Neuronal stem cell (in vitro differentiated cells): ENCODE data around the gene KIF26A.
A peak's percentile ranks its signal among the peaks of the same experiment; 100 is the strongest.

ENCODE experiments used
- DNase-seq: peaks from one replicate; pipeline ENCODE4 v3.0.0-alpha.2; 2013; ENCODE audit warnings: low spot score
- H2AFZ ChIP-seq: one replicate; pipeline ENCODE4 v1.6.1; 2013; ENCODE audit warnings: mild to moderate bottlenecking, low read length, inconsistent platforms
- H2AK5ac ChIP-seq: 2 replicates; pipeline ENCODE4 v1.6.1; 2013; ENCODE audit warnings: low read depth, mild to moderate bottlenecking, inconsistent platforms, low read length, moderate library complexity, mixed read lengths
- H2BK120ac ChIP-seq: 2 replicates; pipeline ENCODE4 v1.6.1; 2013; ENCODE audit warnings: low read depth, mild to moderate bottlenecking, inconsistent platforms, low read length, moderate library complexity, mixed read lengths
- H2BK12ac ChIP-seq: one replicate; pipeline ENCODE4 v1.6.1; 2013; ENCODE audit warnings: low read length, inconsistent platforms
- H2BK15ac ChIP-seq: 2 replicates; pipeline ENCODE4 v1.6.1; 2013; ENCODE audit warnings: mild to moderate bottlenecking, low read length, inconsistent platforms, mixed read lengths
- H2BK5ac ChIP-seq: one replicate; pipeline ENCODE4 v1.6.1; 2013; ENCODE audit warnings: inconsistent platforms, mild to moderate bottlenecking, low read length, moderate library complexity
- H3K14ac ChIP-seq: one replicate; pipeline ENCODE4 v1.6.1; 2013; ENCODE audit warnings: low read length, inconsistent platforms
- H3K18ac ChIP-seq: 2 replicates; pipeline ENCODE4 v1.6.1; 2013; ENCODE audit warnings: low read length, inconsistent platforms
- H3K23ac ChIP-seq: 2 replicates; pipeline ENCODE4 v1.6.1; 2013; ENCODE audit warnings: low read depth, mild to moderate bottlenecking, mixed read lengths, low read length, inconsistent platforms; ENCODE audit not compliant: poor library complexity
- H3K27ac ChIP-seq: replicated peaks from 3 replicates; pipeline ENCODE4 v1.5.1; 2013; ENCODE audit warnings: low read length, inconsistent platforms
- H3K27me3 ChIP-seq, 3 experiments: 2 replicates each; pipeline ENCODE4 v1.6.1; 2013; ENCODE audit warnings: low read length in 3 of 3, mild to moderate bottlenecking in 2 of 3, inconsistent platforms in 1 of 3, low read depth in 1 of 3, mixed read lengths in 1 of 3, moderate library complexity in 1 of 3; ENCODE audit not compliant: control insufficient read depth in 3 of 3, insufficient read depth in 3 of 3
- H3K36me3 ChIP-seq, 2 donors: replicated peaks in 1 of 2; 2 replicates each; pipeline ENCODE4 v1.6.1; 2013; ENCODE audit warnings: low read length in 2 of 2; ENCODE audit not compliant: control insufficient read depth in 2 of 2, insufficient read depth in 2 of 2
- H3K4ac ChIP-seq: 2 replicates; pipeline ENCODE4 v1.6.1; 2013; ENCODE audit warnings: inconsistent platforms, mild to moderate bottlenecking, low read length, moderate library complexity
- H3K4me1 ChIP-seq, 2 donors: 1 replicate in 1 of 2; 2 replicates in 1 of 2; pipeline ENCODE4 v1.6.1; 2013; ENCODE audit warnings: low read length in 2 of 2, low read depth in 1 of 2; ENCODE audit not compliant: control insufficient read depth in 2 of 2, insufficient read depth in 1 of 2
- H3K4me2 ChIP-seq: one replicate; pipeline ENCODE4 v1.6.1; 2013; ENCODE audit warnings: mild to moderate bottlenecking, low read length, inconsistent platforms; ENCODE audit not compliant: insufficient read depth, poor library complexity, severe bottlenecking
- H3K4me3 ChIP-seq, 2 donors: 2 replicates each; pipeline ENCODE4 v1.5.1; 2013; ENCODE audit warnings: low read length in 2 of 2, mild to moderate bottlenecking in 2 of 2, inconsistent platforms in 1 of 2, moderate library complexity in 1 of 2
- H3K79me1 ChIP-seq: one replicate; pipeline ENCODE4 v1.6.1; 2013; ENCODE audit warnings: low read depth, mild to moderate bottlenecking, inconsistent platforms, low read length, moderate library complexity
- H3K9ac ChIP-seq: one replicate; pipeline ENCODE4 v1.6.1; 2013; ENCODE audit warnings: mild to moderate bottlenecking, low read depth, low read length, inconsistent platforms; ENCODE audit not compliant: poor library complexity
- H3K9me3 ChIP-seq, 2 donors: replicated peaks in 1 of 2; 2 replicates each; pipeline versions ENCODE3 to v1.6.1; 2013; ENCODE audit warnings: low read length in 2 of 2, mild to moderate bottlenecking in 2 of 2, inconsistent platforms in 1 of 2, low read depth in 1 of 2, mixed read lengths in 1 of 2, moderate library complexity in 1 of 2; ENCODE audit not compliant: control insufficient read depth in 2 of 2, insufficient read depth in 1 of 2
- H4K8ac ChIP-seq: one replicate; pipeline ENCODE4 v1.6.1; 2013; ENCODE audit warnings: low read depth, mild to moderate bottlenecking, inconsistent platforms, low read length, moderate library complexity
- H4K91ac ChIP-seq: one replicate; pipeline ENCODE4 v1.6.1; 2013; ENCODE audit warnings: low read length, low read depth, mild to moderate bottlenecking, inconsistent platforms; ENCODE audit not compliant: poor library complexity
- WGBS, 2 donors: extraction: QIAGEN DNeasy Blood & Tissue Kit; methylation state at CpG; one replicate each; pipeline ENCODE4 v1.1.7; 2013; ENCODE audit warnings: missing lambda C conversion rate in 2 of 2, mixed read lengths in 1 of 2; ENCODE audit not compliant: insufficient read length in 2 of 2, insufficient replicate concordance in 1 of 2; ENCODE audit errors: extremely low coverage in 2 of 2; 5-methylcytosine and 5-hydroxymethylcytosine counted together

KIF26A gene

GRCh38 chr14:104144911-104145825, 6.8 kb downstream of the KIF26A start:
- Histone ChIP-seq H2AFZ (no peak overlapping the region), H3K18ac (peak overlapping the region; percentile 70), H4K91ac (no peak overlapping the region), H3K79me1 (peaks cover 37% of the 10 kb centered on the region), H3K4me2 (no peak overlapping the region), H3K36me3 (peaks cover 0 to 2% of the 10 kb centered on the region in 2 donors), H2BK12ac (no peak overlapping the region), H4K8ac (no peak overlapping the region), H3K27ac (no peak overlapping the region), H3K27me3 (no peaks in the 10 kb centered on the region), H3K23ac (peak overlapping the region; percentile 55), H3K4me3 (no peak overlapping the region), H3K14ac (peak overlapping the region; percentile 63), H3K4ac (no peak overlapping the region), H2AK5ac (peak overlapping the region; percentile 88), H3K4me1 (peaks cover 36 to 47% of the 10 kb centered on the region in 2 donors), H2BK15ac (peak overlapping the region; percentile 64), H3K9me3 (no peaks in the 10 kb centered on the region), H2BK120ac (no peak overlapping the region), H3K9ac (no peak overlapping the region), H2BK5ac (peak overlapping the region; percentile 53)
- no peak for DNase-seq
- WGBS, 2 donors: no CpG with 5 or more reads among the region's 37 CpGs

DNA sequence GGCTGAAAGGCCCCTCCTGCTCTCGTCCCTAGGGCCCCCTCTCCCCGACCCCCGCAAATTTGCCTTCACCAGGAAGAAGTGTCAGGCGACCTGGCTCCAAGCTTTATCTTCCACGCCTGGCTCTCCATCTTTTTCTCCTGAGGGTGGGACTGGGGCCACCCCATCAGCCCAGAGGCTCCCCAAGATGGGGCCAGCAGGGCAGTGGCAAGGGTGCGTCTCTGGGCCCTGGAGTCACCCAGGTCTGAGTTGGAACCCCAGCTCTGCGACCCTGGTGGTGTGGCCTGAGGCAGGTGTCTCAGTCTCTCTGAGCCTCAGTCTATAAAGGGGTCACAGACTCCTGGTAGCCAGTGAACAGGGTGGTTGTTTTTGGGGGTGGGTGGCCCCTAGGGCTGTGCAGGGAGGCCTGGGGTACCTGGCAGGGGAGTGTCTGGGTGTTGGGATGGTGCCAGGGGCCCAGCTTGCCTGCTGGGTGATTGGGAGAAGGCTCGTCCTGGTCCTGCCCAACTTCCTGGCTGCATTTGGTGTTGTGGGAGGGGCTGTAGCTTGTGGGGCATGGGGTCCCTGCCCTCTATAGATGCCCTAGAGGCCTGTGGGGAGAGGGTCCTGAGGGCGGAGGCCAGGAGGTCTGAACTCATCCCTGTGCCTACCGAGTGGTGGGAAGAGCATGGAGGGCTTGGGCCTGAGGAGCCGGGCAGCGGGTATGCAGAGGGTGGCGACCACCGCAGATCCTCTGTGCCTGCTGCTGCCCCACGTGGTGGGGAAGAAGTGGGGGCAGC, 7.6 kb downstream of the KIF26A start:
- no peak overlapping the region for H4K91ac ChIP-seq
- no peak for DNase-seq
- peaks cover 39% of the 10 kb centered on the region for H3K79me1 ChIP-seq
- H4K8ac ChIP-seq: no peak overlapping the region
- H3K18ac ChIP-seq: peak overlapping the region; percentile 48
- H3K9me3 ChIP-seq: no peaks in the 10 kb centered on the region
- no peak overlapping the region for H2AFZ ChIP-seq
- no peak overlapping the region for H3K14ac ChIP-seq
- H3K4me3 ChIP-seq: no peak overlapping the region
- peaks cover 33 to 47% of the 10 kb centered on the region in 2 donors for H3K4me1 ChIP-seq
- H2AK5ac ChIP-seq: peak overlapping the region; percentile 88
- no peak overlapping the region for H2BK12ac ChIP-seq
- peaks cover 0 to 2% of the 10 kb centered on the region in 2 donors for H3K36me3 ChIP-seq
- no peak overlapping the region for H3K4me2 ChIP-seq
- peak overlapping the region; percentile 20 for H3K23ac ChIP-seq
- no CpG with 5 or more reads among the region's 15 CpGs for WGBS, 2 donors
- H2BK120ac ChIP-seq: no peak overlapping the region
- peak overlapping the region; percentile 75 for H2BK5ac ChIP-seq
- no peak overlapping the region for H3K27ac ChIP-seq
- no peak overlapping the region for H3K9ac ChIP-seq
- no peaks in the 10 kb centered on the region for H3K27me3 ChIP-seq
- no peak overlapping the region for H3K4ac ChIP-seq
- H2BK15ac ChIP-seq: peak overlapping the region; percentile 37

- H2AK5ac ChIP-seq: peak overlapping the region; percentile 92
- peaks cover 39% of the 10 kb centered on the region for H3K79me1 ChIP-seq
- H4K91ac ChIP-seq: peak overlapping the region; percentile 65
- H2AFZ ChIP-seq: no peak overlapping the region
- H3K9me3 ChIP-seq: no peaks in the 10 kb centered on the region
- WGBS, 2 donors: no CpG with 5 or more reads among the region's 22 CpGs
- H3K27me3 ChIP-seq: no peaks in the 10 kb centered on the region
- H3K14ac ChIP-seq: peak overlapping the region; percentile 47
- peak overlapping the region; percentile 46 for H3K4ac ChIP-seq
- peak overlapping the region; percentile 93 for H2BK5ac ChIP-seq
- H4K8ac ChIP-seq: no peak overlapping the region
- peak overlapping the region; percentile 97 for H3K18ac ChIP-seq
- no peak overlapping the region for H2BK120ac ChIP-seq
- no peak overlapping the region for H3K4me3 ChIP-seq
- no peak overlapping the region for H3K4me2 ChIP-seq
- H2BK12ac ChIP-seq: peak overlapping the region; percentile 94
- H3K27ac ChIP-seq: no peak overlapping the region
- H3K23ac ChIP-seq: no peak overlapping the region
- peaks cover 36 to 46% of the 10 kb centered on the region in 2 donors for H3K4me1 ChIP-seq
- DNase-seq: no peak
- peak overlapping the region; percentile 37 for H2BK15ac ChIP-seq
- H3K36me3 ChIP-seq: peaks cover 0 to 2% of the 10 kb centered on the region in 2 donors
- H3K9ac ChIP-seq: peak overlapping the region; percentile 78
Observed at GRCh38 chr14:104146651-104147345, 8.4 kb downstream of the KIF26A start.
